OCI-LY1 (cell line): ENCODE measurements around the gene C6orf62.

Experiments
- H2AFZ ChIP-seq: fragments of 200-600 bp; sonication (generic), shearing (Covaris generic); 2 replicates; pipeline ENCODE4 v1.6.0; 2014; ENCODE audit warnings: antibody characterized with exemption, mild to moderate bottlenecking, low read length
- H3F3A ChIP-seq: fragments of 200-600 bp; sonication (generic), shearing (Covaris generic); 2 replicates; pipeline ENCODE4 v1.6.0; 2014; ENCODE audit warnings: mild to moderate bottlenecking, antibody characterized with exemption, low read length, moderate library complexity; ENCODE audit not compliant: insufficient read depth
- H3K27ac ChIP-seq: fragments of 200-600 bp; sonication (generic); 2 replicates; pipeline ENCODE4 v1.5.1; 2014; ENCODE audit warnings: low read length, mixed run types, mild to moderate bottlenecking, low read depth; ENCODE audit not compliant: poor library complexity, severe bottlenecking
- H3K27me3 ChIP-seq: fragments of 200-600 bp; sonication (generic); 2 replicates; pipeline ENCODE4 v1.6.0; 2014; ENCODE audit warnings: antibody characterized with exemption, mild to moderate bottlenecking, low read length, moderate library complexity; ENCODE audit not compliant: insufficient read depth
- H3K36me3 ChIP-seq: fragments of 200-600 bp; sonication (generic); 2 replicates; pipeline ENCODE4 v1.6.1; 2014; ENCODE audit warnings: mild to moderate bottlenecking, antibody characterized with exemption, low read length, moderate library complexity, mixed read lengths; ENCODE audit not compliant: insufficient read depth
- H3K4me1 ChIP-seq: fragments of 200-600 bp; sonication (generic); 2 replicates; pipeline ENCODE4 v1.5.1; 2014; ENCODE audit warnings: mild to moderate bottlenecking, low read length, moderate library complexity; ENCODE audit not compliant: insufficient read depth, severe bottlenecking
- H3K4me2 ChIP-seq: fragments of 200-600 bp; sonication (generic), shearing (Covaris generic); 2 replicates; pipeline ENCODE4 v1.6.1; 2014; ENCODE audit warnings: low read length
- H3K4me3 ChIP-seq: fragments of 200-600 bp; sonication (generic); 2 replicates; pipeline ENCODE4 v1.5.1; 2014; ENCODE audit warnings: low read length, low read depth, mild to moderate bottlenecking, mixed read lengths; ENCODE audit not compliant: poor library complexity, severe bottlenecking
- H3K79me2 ChIP-seq: fragments of 200-600 bp; shearing (Covaris generic); 2 replicates; pipeline ENCODE4 v1.6.1; 2016; ENCODE audit warnings: mixed run types, low read length, mixed read lengths; ENCODE audit not compliant: insufficient read depth
- H3K9ac ChIP-seq: fragments of 200-600 bp; sonication (generic), shearing (Covaris generic); 2 replicates; pipeline ENCODE4 v1.6.1; 2014; ENCODE audit warnings: mild to moderate bottlenecking, low read length, mixed read lengths
- H3K9me2 ChIP-seq: fragments of 200-600 bp; sonication (generic), shearing (Covaris generic); 2 replicates; pipeline ENCODE4 v1.6.1; 2014; ENCODE audit warnings: low read depth, mild to moderate bottlenecking, low read length, mixed read lengths
- H3K9me3 ChIP-seq: fragments of 200-600 bp; shearing (Covaris generic); 2 replicates; pipeline ENCODE4 v1.6.1; 2014; ENCODE audit warnings: low read length, mixed read lengths
- H4K20me1 ChIP-seq: fragments of 200-600 bp; sonication (generic), shearing (Covaris generic); 2 replicates; pipeline ENCODE4 v1.6.0; 2016; ENCODE audit warnings: mild to moderate bottlenecking, low read length; ENCODE audit not compliant: insufficient read depth
- EZH2 ChIP-seq: fragments of 200-600 bp; sonication (generic), shearing (Covaris generic); IDR thresholded peaks from 2 replicates; pipeline ENCODE4 v1.8.0; 2017; ENCODE audit warnings: borderline replicate concordance, mixed run types, mild to moderate bottlenecking, antibody characterized with exemption, low read length, moderate library complexity, mixed read lengths
- TF ChIP-seq, protein P1 (sequence below): fragments of 200-600 bp; sonication (generic), shearing (Covaris generic); IDR thresholded peaks from 2 replicates; pipeline ENCODE4 v1.5.1; 2017; ENCODE audit warnings: mild to moderate bottlenecking, antibody characterized with exemption, low read length, moderate library complexity, mixed read lengths

Gene C6orf62

DNA sequence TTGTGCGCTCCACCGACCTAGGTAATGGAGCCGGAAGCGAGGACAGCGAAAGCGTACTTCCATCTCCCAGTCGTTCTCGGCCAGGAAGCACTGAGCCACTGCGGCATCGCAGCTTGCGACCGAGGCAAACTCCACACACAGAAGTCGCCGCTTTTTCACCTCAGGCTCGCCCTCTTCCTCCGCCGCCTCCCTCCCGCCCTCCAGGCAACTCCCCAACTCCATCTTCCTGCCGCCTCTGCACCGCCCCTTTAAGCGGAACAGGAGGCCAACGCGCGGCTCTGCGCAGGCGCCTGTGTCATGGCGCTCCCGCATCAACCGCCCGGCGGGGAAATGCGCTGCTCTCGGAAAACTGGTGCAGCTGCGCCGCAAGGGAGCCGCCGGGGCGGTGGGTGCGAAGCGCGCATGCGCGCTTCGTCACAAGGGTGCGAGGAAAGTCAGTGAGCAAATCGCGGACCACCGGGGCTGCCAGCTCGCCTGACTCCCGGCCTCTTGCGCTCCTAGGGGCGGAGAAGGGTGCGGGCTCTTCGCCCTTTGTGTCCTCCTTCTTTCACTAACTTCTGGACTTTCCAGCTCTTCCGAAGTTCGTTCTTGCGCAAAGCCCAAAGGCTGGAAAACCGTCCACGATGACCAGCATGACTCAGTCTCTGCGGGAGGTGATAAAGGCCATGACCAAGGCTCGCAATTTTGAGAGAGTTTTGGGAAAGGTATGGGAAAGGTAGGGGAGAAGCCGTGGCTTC lies 52.1 kb downstream of the C6orf62 start, which contains the start of the genes ACOT13 and TDP2:
ACOT13 (plus strand) TSS at position 437 of the 737 bp plus-strand sequence; CDS start at position 624, 187 bp downstream.
TDP2 (minus strand) TSS at position 259 of the 737 bp plus-strand sequence; CDS start at position 222, 37 bp downstream.
- Histone ChIP-seq H3F3A (no peaks in the 10 kb centered on the region; the same call in 1 of the 2 replicates), H3K4me3 (peak within 1 kb of the TSS; percentile 93), H3K27ac (peak within 1 kb of the TSS; percentile 57), H3K4me2 (peak within 1 kb of the TSS; percentile 82), H3K9ac (peak within 1 kb of the TSS; percentile 94), H3K9me3 (peaks cover 8% of the 10 kb centered on the region; the same call in 1 of the 2 replicates), H4K20me1 (no peaks in the 10 kb centered on the region), H3K36me3 (peaks cover 44% of the 10 kb centered on the region), H2AFZ (peak within 1 kb of the TSS; percentile 89), H3K9me2 (no peaks in the 10 kb centered on the region), H3K4me1 (peaks cover 29% of the 10 kb centered on the region), H3K27me3 (no peaks in the 10 kb centered on the region), H3K79me2 (peaks cover 18% of the 10 kb centered on the region)
- TF ChIP-seq, protein P1, sequence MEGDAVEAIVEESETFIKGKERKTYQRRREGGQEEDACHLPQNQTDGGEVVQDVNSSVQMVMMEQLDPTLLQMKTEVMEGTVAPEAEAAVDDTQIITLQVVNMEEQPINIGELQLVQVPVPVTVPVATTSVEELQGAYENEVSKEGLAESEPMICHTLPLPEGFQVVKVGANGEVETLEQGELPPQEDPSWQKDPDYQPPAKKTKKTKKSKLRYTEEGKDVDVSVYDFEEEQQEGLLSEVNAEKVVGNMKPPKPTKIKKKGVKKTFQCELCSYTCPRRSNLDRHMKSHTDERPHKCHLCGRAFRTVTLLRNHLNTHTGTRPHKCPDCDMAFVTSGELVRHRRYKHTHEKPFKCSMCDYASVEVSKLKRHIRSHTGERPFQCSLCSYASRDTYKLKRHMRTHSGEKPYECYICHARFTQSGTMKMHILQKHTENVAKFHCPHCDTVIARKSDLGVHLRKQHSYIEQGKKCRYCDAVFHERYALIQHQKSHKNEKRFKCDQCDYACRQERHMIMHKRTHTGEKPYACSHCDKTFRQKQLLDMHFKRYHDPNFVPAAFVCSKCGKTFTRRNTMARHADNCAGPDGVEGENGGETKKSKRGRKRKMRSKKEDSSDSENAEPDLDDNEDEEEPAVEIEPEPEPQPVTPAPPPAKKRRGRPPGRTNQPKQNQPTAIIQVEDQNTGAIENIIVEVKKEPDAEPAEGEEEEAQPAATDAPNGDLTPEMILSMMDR = peak; percentile 51
- TF ChIP-seq EZH2 = no peak

DNA sequence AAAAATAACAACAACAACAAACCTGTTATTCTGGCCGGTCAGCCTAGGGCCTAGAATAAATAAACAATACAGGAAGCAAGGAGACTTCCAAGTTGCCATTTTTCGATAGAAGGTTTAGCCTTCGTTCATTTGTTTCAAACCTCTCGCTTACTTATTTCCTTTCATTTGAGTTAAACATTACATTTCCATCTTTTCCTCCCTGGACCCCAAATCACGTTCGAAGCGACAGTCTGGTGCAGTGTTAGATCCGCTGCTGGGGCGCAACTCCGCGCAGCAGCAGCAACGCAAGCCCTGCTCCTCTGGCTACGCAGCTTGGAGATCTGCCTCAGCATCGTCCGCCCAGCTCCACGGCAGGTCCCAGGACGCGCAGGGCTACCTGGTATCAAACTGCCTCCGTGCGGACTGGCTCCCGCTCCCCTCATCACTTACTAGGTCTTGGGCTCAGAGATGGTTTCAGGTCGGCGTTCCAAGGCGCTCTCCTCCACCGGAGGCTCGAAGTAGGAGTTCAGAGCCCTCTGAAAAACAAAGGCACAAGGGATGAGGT lies 52.8 kb downstream of the C6orf62 start:
- Histone ChIP-seq H3K9me3 (peaks cover 5% of the 10 kb centered on the region; the same call in 1 of the 2 replicates), H3K79me2 (peaks cover 18% of the 10 kb centered on the region)
- no peak for TF ChIP-seq EZH2
- TF ChIP-seq, protein P1 = no peak

DNA sequence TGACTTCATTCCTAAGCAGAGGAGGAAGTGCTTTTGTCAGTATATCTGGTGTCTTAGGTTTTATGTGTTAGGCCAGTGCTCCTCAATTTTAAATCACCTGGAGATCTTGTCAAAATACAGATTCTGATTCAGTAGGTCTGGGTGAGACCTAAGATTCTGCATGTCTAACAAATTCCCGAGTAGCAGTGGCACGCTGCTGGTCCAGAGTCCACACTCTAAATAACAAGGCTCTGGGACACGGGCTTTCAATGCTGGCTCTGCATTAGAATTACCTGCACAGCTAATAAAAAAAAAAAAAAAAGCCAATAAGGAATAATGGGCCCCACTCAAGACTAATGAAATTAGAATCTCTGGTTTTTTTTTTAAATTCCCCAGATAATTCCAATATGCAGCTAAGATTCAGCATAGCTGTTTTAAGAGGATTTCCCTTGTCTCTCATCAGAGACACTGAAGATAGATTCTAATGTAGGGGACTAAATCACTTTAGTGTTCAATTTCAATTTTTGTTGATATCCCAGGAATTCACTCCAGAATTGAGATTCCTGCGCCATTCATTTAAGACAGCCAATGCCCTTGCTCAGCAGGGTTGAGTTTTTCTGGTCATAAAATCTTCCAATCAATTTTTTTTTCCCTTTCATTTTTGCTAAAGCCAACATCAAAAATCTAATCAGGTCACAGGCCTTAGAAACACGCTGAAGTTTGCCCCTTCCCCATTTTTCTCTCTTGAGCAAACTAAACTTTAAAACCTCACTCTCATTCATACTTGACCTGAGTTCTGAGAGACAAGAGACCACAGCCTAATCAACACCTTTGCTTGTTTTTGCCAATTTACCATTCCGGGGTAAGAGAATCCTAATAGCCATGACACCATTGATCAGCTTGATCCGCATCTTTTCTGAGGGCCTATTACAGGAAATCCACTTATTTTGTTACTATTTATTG lies 54.6 kb downstream of the C6orf62 start:
- TF ChIP-seq, protein P1 = no peak
- no peak for TF ChIP-seq EZH2
- no peaks in the 10 kb centered on the region for H3K9me3 ChIP-seq
- H2AFZ ChIP-seq = no peak overlapping the region
- no peaks in the 10 kb centered on the region for H4K20me1 ChIP-seq
- H3K4me1 ChIP-seq = peaks cover 29% of the 10 kb centered on the region
- H3K4me3 ChIP-seq = peak overlapping the region; percentile 93
- H3K4me2 ChIP-seq = peak overlapping the region; percentile 82
- H3K9me2 ChIP-seq = no peaks in the 10 kb centered on the region
- no peak overlapping the region for H3K27ac ChIP-seq
- peaks cover 60% of the 10 kb centered on the region for H3K36me3 ChIP-seq
- H3F3A ChIP-seq = no peaks in the 10 kb centered on the region
- peaks cover 18% of the 10 kb centered on the region for H3K79me2 ChIP-seq
- no peak overlapping the region; the same call in 1 of the 2 replicates for H3K9ac ChIP-seq
- H3K27me3 ChIP-seq = no peaks in the 10 kb centered on the region

More for the DNA sequence above, 52.8 kb downstream of the C6orf62 start:
- H3K4me2 ChIP-seq = peak overlapping the region; percentile 82
- peak overlapping the region; percentile 93 for H3K4me3 ChIP-seq
- H3K27ac ChIP-seq = peak overlapping the region; percentile 54
- no peaks in the 10 kb centered on the region; the same call in 1 of the 2 replicates for H3F3A ChIP-seq
- no peak overlapping the region for H2AFZ ChIP-seq
- no peaks in the 10 kb centered on the region for H4K20me1 ChIP-seq
- peak overlapping the region; percentile 94 for H3K9ac ChIP-seq
- H3K9me2 ChIP-seq = no peaks in the 10 kb centered on the region
- peaks cover 29% of the 10 kb centered on the region for H3K4me1 ChIP-seq
- H3K36me3 ChIP-seq = peaks cover 50% of the 10 kb centered on the region
- no peaks in the 10 kb centered on the region for H3K27me3 ChIP-seq
